ENCODE measurements around the gene GXYLT1.
A peak's percentile ranks its signal among the peaks of the same experiment; 100 is the strongest.
"Not testable (repeated sequence)": the region's sequence is repeated elsewhere in the genome, so short reads cannot be mapped to it uniquely, and the experiment has no call there.

The GXYLT1 gene

DNA sequence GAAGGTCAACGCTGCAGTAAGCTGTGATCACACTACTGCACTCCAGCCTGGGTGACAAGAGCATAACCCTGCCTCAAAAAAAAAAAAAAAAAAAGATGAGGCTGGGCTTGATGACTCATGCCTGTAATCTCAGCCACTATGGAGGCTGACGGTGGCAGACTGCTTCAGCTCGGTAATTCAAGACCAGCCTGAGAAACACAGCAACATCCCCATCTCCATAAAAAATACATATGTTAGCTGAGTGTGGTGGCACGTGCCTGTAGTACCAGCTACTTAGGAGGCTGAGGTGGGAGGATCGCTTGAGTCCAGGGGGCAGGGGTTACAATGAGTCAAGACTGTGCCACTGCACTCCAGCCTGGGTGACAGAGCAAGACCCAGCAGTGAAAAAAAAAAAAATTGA is 50.4 kb downstream of the GXYLT1 start:
- no peak for DNase-seq (ENCODE audit: low spot score)

DNA sequence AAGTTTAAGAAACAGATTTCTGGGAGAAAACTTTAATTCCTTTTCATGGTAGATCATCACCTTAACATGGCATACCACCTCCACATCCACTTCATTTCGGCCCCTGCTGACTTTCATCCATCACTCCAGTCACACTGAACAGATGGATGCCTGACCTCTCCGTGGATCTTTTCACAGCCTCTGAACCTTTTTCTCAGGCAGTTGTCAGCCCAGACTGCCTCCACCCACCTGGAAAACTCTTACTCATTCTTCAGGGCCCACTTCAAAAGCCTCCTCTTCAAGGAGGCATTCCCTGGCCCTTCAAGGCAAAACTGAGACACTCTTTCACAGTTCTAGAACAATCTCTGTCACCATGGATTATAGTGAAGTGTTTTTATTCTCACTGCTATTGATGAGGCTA is 52.9 kb downstream of the GXYLT1 start:
- no peak for DNase-seq (ENCODE audit: low spot score)

DNA sequence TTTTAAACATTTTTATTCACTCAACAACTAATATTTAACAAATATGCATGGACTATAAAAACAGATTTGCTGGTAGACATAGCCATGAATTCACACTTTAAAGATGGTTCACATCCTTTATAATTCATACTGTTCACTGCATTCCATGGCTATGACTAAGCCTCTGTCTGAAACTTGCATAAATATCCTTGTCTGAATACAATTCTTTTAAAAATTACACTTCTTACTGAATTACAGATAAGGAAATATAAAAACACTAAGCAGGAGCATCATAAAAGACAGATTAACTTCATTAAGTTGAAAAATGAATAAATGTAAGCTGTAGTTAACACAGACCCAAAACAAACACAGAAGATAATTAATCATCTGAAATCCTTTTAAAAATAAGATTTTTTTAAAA is 53.8 kb downstream of the GXYLT1 start:
- DNase-seq (ENCODE audit: low spot score) = peak; percentile 14

DNA sequence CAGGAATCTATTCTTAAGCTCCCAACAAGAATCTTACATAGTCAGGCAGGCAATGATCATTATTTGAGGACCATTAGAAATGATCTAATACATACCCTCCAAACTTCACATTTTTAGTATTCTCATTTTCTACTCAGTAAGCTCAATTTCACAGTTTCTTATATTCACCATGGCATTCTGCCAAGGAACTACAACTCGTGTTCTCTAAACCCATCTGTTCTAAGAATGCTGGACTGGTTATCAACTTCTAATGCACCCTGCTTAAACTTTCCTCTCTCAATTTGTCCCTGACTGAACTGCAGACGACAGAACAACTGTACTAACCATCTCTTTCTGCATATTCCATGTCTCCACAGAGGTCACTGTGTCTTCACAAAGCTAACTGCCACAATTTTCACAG is 58.6 kb downstream of the GXYLT1 start:
- DNase-seq (ENCODE audit: low spot score) = no peak

DNA sequence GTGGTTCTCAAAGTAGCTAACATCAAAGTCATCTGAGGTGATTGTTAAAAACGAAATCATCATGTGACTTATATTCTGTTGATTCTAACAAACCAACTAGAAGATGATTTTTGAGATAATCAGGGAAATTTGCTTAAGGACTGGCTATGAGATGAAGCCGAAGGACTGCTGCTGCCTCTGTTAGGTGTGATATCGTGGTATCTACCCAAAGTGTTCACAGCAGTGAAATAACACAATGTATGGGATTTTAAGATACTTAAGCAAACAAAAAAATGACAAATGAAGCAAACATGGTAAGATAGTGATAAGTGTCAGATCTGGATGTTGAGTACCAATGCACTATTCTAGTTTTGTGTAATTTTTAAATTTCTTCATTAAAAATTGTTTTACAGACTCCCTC is 59.1 kb downstream of the GXYLT1 start:
- DNase-seq (ENCODE audit: low spot score) = no peak

DNA sequence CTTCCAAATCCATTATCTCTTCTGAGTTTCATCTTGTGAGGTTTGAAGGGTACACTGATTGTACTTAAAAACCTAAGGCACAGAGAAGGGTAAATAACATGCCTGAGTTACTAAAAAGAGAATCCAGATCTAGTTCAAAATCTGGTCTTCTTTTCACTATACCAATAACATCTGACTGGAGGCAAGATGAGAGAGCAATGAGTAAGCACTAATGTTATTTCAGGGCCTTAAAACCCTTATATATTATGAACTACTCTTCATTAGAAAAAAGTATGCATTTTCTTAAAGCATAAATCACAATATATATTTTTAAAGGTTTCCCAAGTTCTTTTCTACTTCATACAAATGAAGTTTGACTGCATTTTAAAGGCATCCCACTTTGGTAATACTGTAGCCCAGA is 60.2 kb downstream of the GXYLT1 start:
- peak; percentile 2 for DNase-seq (ENCODE audit: low spot score)

DNA sequence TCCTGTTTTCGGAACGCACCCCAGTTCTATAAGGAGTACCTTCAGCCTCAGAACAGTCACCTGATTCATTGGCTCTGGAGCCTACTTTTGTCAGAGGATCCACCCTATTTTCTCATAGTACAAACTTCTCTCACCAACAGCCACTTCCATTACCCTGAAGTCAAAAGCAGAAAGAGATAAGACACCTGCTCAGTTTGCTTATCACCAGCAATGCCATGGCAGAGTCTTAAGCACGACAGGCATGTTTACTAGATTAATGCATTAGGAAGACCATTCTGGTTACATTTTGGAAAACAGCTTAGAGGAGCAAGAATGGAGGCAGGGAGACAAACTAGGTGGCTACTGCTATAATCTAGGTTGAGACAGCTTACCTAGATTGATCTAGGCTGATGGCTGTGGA is 67.7 kb downstream of the GXYLT1 start:
- DNase-seq (ENCODE audit: low spot score) = no peak

DNA sequence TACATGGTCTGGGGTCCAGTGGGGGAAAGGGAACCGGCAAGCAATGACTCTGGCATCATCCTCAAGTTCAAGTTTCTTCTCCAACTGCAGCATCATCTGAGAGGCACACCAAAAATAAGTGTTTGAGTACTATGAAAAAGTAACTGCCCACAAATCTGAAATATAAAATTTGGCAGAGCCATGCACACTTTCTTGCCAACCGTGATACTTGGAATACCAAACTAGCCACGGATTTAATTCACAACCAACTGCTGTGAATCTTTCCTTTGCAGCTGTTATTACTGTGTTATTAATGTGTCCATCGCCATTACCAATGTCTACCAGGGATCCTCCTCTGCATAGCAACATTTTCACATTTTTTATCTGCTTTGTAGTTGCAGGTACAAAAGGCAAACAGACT is 74.6 kb downstream of the GXYLT1 start:
- no peak for DNase-seq (ENCODE audit: low spot score)

DNA sequence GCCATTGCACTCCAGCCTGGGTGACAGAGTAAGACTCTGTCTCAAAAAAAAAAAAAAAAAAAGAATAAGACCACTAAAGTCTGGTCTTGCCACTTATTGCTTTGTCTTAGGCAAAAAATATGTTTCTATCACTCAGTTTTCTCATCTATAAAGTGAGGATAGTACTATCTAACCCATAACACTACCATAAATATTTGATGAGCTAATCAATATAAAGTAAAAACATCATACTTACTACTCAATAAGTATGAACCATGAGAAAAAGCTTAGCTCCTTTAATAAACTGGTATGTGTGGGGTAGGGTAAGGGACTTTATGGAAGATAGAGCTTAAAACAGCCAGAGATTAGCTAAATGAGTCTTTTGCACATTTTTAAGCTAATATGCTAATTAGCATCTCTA is 85.5 kb downstream of the GXYLT1 start:
- no peak for DNase-seq (ENCODE audit: low spot score)

DNA sequence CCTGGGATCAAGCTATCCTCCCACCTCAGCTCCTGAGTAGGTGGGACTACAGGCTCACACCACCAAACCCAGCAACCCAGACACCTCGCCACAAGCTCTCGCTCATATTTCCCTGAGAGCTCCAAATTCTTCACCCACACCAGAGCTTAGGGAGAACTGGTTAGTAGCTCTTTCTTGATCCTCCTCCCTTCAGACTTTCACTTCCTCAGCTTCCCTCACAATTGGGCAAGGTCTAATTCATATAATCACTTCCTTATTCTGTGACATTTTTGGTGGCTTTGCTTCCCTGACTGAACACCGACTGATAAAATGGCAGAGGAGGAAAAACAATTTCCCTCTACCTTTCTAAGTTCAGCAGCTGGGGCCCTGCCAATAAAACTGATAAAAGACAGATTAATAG is 88.5 kb downstream of the GXYLT1 start:
- no peak for DNase-seq (ENCODE audit: low spot score)

DNA sequence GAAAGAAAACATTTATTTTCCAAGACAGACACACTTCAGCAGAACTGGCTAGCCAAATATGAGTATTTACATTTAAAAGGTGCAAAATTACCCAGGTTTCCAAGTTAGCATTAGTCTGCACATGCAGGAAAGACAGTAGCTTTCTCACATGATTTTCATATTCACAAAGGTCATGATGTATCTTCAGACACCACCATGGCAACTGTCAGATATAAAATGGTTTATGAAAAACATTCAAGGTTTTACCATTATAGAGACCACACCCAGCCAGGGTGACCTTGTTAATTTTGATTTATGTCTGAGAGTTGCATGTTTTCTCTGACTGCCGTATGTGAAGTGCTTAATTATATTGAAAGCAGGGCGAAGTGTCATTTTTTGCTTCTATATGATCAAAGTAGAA is 91.2 kb downstream of the GXYLT1 start:
- no peak for DNase-seq (ENCODE audit: low spot score)

DNA sequence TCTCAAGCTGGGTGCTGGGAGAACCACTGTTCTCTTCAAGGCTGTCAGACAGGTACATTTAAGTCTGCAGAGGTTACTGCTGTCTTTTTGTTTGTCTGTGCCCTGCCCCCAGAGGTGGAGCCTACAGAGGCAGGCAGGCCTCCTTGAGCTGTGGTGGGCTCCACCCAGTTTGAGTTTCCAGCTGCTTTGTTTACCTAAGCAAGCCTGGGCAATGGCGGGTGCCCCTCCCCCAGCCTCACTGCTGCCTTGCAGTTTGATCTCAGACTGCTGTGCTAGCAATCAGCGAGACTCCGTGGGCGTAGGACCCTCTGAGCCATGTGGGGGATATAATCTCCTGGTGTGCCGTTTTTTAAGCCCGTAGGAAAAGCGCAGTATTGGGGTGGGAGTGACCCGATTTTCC is 95.7 kb downstream of the GXYLT1 start:
- DNase-seq (ENCODE audit: low spot score) = not testable (repeated sequence)

DNA sequence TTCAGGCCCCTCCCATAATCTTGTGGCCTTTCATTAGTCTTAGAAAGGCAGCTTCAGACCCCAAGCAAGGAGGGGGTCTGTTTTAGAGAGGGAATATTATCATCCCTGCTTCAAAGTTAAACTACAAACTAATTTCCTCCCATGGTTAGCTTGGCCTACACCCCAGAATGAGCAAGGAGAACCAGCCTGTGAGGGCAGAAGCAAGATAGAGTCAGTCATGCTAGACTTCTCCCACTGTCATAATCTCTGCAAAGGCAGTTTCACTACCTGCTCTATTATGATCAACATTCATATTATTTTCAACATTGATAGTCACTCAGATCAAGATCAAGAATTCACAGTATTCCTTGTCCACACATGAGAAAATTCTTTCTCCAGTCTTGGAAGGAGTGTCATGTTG is 105.1 kb downstream of the GXYLT1 start:
- no peak for DNase-seq (ENCODE audit: low spot score)

DNA sequence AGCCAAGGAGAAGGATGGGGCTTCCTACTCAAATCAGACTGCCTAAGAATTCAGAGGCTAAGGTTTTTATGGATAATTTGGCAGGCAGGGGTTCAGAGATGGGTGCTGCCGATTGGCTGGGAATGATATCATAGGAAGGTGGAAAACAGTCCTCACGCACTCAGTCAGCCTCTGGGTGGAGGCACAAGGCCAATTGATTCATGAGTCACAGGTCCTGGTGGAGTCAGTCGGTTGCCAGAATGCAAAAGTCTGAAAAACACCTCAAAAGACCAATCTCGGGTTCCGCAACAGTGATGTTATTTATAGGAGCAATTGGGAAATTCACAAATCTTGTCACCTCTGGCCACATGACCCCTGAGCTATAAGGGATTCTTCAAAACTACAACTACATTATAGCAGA is 105.5 kb downstream of the GXYLT1 start:
- no peak for DNase-seq (ENCODE audit: low spot score)

DNA sequence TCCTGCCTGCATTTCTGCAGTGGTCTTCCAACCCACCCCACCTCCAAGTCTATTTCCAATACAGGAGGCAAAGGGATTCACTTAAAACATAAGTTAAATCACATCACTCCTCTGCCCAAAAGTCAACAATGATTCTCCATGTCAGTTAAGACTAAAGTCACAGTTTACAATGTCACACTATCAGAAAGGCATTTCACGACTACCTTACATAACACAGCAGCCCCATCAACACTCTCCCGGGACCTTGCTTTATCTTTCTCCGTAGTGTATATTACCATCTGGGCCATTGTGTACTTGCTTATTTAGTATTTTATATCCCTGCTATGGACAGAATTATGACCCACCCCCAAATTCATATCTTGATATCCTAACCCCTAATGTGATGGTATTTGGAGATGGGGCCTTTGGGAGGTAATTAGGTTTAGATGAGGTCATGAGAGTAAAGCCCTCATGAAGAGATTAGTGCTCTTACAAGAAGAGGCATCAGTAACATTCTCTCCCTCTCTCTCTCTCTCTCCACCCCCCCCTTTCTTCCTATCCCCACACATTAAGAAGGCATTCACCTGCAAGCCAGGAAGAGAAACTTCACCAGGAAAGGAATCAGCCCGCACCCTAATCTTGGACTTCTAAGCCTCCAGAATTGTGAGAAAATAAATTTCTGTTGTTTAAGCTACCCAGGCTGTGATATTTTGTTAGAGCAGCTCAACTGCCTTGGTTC is 112.7 kb downstream of the GXYLT1 start:
- DNase-seq (ENCODE audit: low spot score) = no peak

Measured in hepatic stellate cell (primary cell).